ENCODE measurements around the gene SCIN.

DNA sequence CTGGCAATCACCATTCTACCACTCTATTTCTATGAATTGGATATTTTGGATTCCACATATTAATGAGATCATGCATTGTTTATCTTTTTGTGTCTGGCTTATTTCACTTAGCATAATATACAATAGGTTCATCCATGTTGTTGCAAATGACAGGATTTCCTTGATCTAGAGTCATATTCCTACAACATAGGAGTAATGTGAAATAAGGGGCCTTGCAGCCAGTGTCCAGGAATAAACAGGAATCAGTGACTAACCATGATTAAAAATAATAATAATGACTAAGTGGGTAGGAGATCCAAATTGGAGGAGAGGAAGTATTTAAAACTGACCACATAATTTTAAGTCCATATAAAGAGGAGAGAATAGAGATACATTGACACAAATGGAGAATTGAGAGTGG lies 49.9 kb downstream of the SCIN start:
- TF ChIP-seq EZH2phosphoT487 (IDR thresholded peaks at IDR 0.05; ENCODE audit: insufficient read depth, low read depth) (no peak), EZH2 (IDR thresholded peaks at IDR 0.05; ENCODE audit: insufficient read depth, poor library complexity, severe bottlenecking) (no peak)
